ENCODE measurements around the gene SLC8A2.

DNA sequence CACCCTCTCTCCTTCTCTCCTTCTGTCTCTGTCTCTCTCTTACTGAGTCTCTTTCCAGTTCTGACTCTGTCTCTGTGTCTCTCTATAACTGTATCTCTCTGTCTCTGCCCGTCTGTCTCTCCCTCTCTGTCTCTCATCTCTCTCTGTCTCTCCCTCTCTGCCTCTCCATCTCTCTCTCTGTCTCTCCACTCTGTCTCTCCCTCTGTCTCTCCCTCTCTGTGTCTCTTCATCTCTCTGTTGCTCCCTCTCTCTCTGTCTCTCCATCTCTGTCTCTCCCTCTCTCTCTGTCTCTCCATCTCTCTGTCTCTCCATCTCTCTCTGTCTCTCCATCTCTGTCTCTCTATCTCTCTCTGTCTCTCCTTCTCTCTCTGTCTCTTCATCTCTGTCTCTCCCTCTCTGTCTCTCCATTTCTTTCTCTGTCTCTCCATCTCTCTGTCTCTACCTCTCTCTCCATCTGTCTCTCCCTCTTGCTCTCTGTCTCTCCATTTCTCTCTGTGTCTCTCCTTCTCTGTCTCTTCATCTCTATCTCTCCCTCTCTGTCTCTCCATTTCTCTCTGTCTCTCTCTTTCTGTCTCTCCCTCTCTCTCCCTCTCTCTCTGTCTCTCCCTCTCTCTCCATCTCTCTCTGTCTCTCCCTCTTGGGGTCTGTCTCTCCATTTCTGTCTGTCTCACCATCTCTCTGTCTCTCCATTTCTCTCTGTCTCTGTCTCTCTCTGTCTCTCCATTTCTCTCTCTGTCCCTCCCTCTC is 49.1 kb downstream of the SLC8A2 start:
- TF ChIP-seq CTCF (optimal IDR thresholded peaks at IDR 0.05 in 1 of 3, IDR thresholded peaks at IDR 0.05 in 1 of 3, conservative IDR thresholded peaks at IDR 0.05 in 1 of 3; ENCODE audit: extremely low read depth in 1 of 3, insufficient read depth in 2 of 3, low read length in 3 of 3) (no peak), EZH2 (IDR thresholded peaks at IDR 0.05; ENCODE audit: low read length) (peak; percentile 75)
